Stimulated activated naive CD8-positive, alpha-beta T cell treated with anti-CD3 and anti-CD28 coated beads, Interleukin-15, amount 100 ng/mL, for 72 hours (primary cell): ENCODE results near the gene FAM83E.

Experiments
- ATAC-seq: fragments of 150-1000 bp; cut with Tn5 transposase; 2 replicates; pipeline ENCODE4 v1.10.0; 2021; ENCODE audit warnings: mild to moderate bottlenecking, moderate library complexity
- DNase-seq, 2 donors: peaks; one replicate each; pipeline ENCODE4 v3.0.0; 2021 to 2022
- H3K27ac Mint-ChIP-seq, 2 donors: one replicate each; pipeline ENCODE4 v1.8.0; 2022; ENCODE audit warnings: mild to moderate bottlenecking in 2 of 2, mixed read lengths in 2 of 2, moderate library complexity in 2 of 2
- H3K27me3 Mint-ChIP-seq: one replicate; pipeline ENCODE4 v1.8.0; 2022; ENCODE audit warnings: mixed read lengths
- H3K4me1 Mint-ChIP-seq: one replicate; pipeline ENCODE4 v1.8.0; 2022; ENCODE audit warnings: mild to moderate bottlenecking, mixed read lengths
- H3K4me3 Mint-ChIP-seq, 2 donors: one replicate each; pipeline ENCODE4 v1.8.0; 2022; ENCODE audit warnings: mild to moderate bottlenecking in 2 of 2, mixed read lengths in 2 of 2, moderate library complexity in 1 of 2
- H3K9me3 Mint-ChIP-seq, 2 donors: one replicate each; pipeline ENCODE4 v1.8.0; 2022; ENCODE audit warnings: mixed read lengths in 2 of 2

FAM83E gene

GRCh38 chr19:48646001-48646721, 31.3 kb upstream of the FAM83E start, which contains the start of gene CA11:
TSS of gene CA11 (minus strand) at chr19:48646187. CDS start at chr19:48645632, 555 bp downstream.
- H3K27ac Mint-ChIP-seq: peak within 1 kb of the TSS; percentile 67 to 87
- H3K9me3 Mint-ChIP-seq: no peaks in the 10 kb centered on the region

GRCh38 chr19:48645620-48646000, 30.7 kb upstream of the FAM83E start:
- Mint-ChIP-seq H3K9me3 (no peaks in the 10 kb centered on the region), H3K27me3 (no peaks in the 10 kb centered on the region), H3K4me1 (peaks cover 48% of the 10 kb centered on the region), H3K4me3 (peak overlapping the region; percentile 89 to 97), H3K27ac (peak overlapping the region; percentile 44 to 87)
- ATAC-seq (no peak), DNase-seq (no peak)

More at GRCh38 chr19:48646001-48646721, 31.3 kb upstream of the FAM83E start, which contains the start of gene CA11:
- peak within 1 kb of the TSS; percentile 89 to 97 for H3K4me3 Mint-ChIP-seq
- H3K4me1 Mint-ChIP-seq: peaks cover 48% of the 10 kb centered on the region
- no peaks in the 10 kb centered on the region for H3K27me3 Mint-ChIP-seq
- DNase-seq: peak; percentile 94 to 95
- peak; percentile 89 for ATAC-seq

GRCh38 chr19:48644839-48645619, 30.2 kb upstream of the FAM83E start:
- peak overlapping the region in 1 of 2 donors; percentile 19 for H3K27ac Mint-ChIP-seq
- H3K4me1 Mint-ChIP-seq: peaks cover 49% of the 10 kb centered on the region
- ATAC-seq: peak; percentile 81
- H3K9me3 Mint-ChIP-seq: no peaks in the 10 kb centered on the region
- H3K27me3 Mint-ChIP-seq: no peaks in the 10 kb centered on the region
- peak overlapping the region; percentile 89 to 97 for H3K4me3 Mint-ChIP-seq
- DNase-seq: peak; percentile 74 to 79

GRCh38 chr19:48644355-48644754, 29.5 kb upstream of the FAM83E start:
- H3K4me3 Mint-ChIP-seq: peak overlapping the region; percentile 23 to 97
- no peaks in the 10 kb centered on the region for H3K27me3 Mint-ChIP-seq
- no peaks in the 10 kb centered on the region for H3K9me3 Mint-ChIP-seq
- H3K4me1 Mint-ChIP-seq: peaks cover 51% of the 10 kb centered on the region
- DNase-seq (no peak), ATAC-seq (no peak)
- H3K27ac Mint-ChIP-seq: no peak overlapping the region

GRCh38 chr19:48642862-48643261, 28.0 kb upstream of the FAM83E start:
- no peak overlapping the region for H3K4me3 Mint-ChIP-seq
- ATAC-seq (no peak), DNase-seq (no peak)
- H3K9me3 Mint-ChIP-seq: peaks cover 7 to 8% of the 10 kb centered on the region in 2 donors
- no peak overlapping the region for H3K27ac Mint-ChIP-seq
- H3K27me3 Mint-ChIP-seq: no peaks in the 10 kb centered on the region
- peaks cover 56% of the 10 kb centered on the region for H3K4me1 Mint-ChIP-seq

GRCh38 chr19:48641850-48642249, 27.0 kb upstream of the FAM83E start:
- Mint-ChIP-seq H3K4me3 (no peak overlapping the region), H3K9me3 (peaks cover 7 to 8% of the 10 kb centered on the region in 2 donors), H3K27me3 (no peaks in the 10 kb centered on the region), H3K27ac (no peak overlapping the region), H3K4me1 (peaks cover 55% of the 10 kb centered on the region)
- DNase-seq: no peak
- no peak for ATAC-seq

GRCh38 chr19:48639483-48640375, 24.9 kb upstream of the FAM83E start:
- Mint-ChIP-seq H3K27me3 (no peaks in the 10 kb centered on the region), H3K9me3 (peaks cover 7 to 8% of the 10 kb centered on the region in 2 donors), H3K4me3 (peak overlapping the region; percentile 54 to 66), H3K4me1 (peaks cover 50% of the 10 kb centered on the region), H3K27ac (no peak overlapping the region)
- DNase-seq (no peak), ATAC-seq (no peak)

- peak overlapping the region; percentile 36 to 71 for H3K27ac Mint-ChIP-seq
- peaks cover 52% of the 10 kb centered on the region for H3K4me1 Mint-ChIP-seq
- DNase-seq (no peak), ATAC-seq (no peak)
- H3K4me3 Mint-ChIP-seq: peak overlapping the region; percentile 96 to 98
- H3K9me3 Mint-ChIP-seq: peaks cover 7 to 8% of the 10 kb centered on the region in 2 donors
- H3K27me3 Mint-ChIP-seq: no peaks in the 10 kb centered on the region
Measured at GRCh38 chr19:48638831-48639381, 24.0 kb upstream of the FAM83E start.

- Mint-ChIP-seq H3K4me3 (peak overlapping the region; percentile 96 to 98), H3K4me1 (peaks cover 59% of the 10 kb centered on the region), H3K9me3 (peaks cover 7 to 8% of the 10 kb centered on the region in 2 donors), H3K27ac (peak overlapping the region; percentile 98 to 99), H3K27me3 (no peaks in the 10 kb centered on the region)
- DNase-seq (peak; percentile 84 to 90), ATAC-seq (peak; percentile 44)
Measured at GRCh38 chr19:48637948-48638830, 23.3 kb upstream of the FAM83E start.

GRCh38 chr19:48637449-48637947, 22.6 kb upstream of the FAM83E start:
- DNase-seq (peak; percentile 99 to 100), ATAC-seq (peak; percentile 84)
- Mint-ChIP-seq H3K4me1 (peaks cover 66% of the 10 kb centered on the region), H3K9me3 (peaks cover 7 to 8% of the 10 kb centered on the region in 2 donors), H3K27me3 (no peaks in the 10 kb centered on the region), H3K27ac (peak overlapping the region; percentile 98 to 99), H3K4me3 (peak overlapping the region; percentile 96 to 98)

- peaks cover 7 to 8% of the 10 kb centered on the region in 2 donors for H3K9me3 Mint-ChIP-seq
- H3K4me3 Mint-ChIP-seq: peak within 1 kb of the TSS; percentile 96 to 98
- peaks cover 69% of the 10 kb centered on the region for H3K4me1 Mint-ChIP-seq
- H3K27me3 Mint-ChIP-seq: no peaks in the 10 kb centered on the region
- peak within 1 kb of the TSS; percentile 98 to 99 for H3K27ac Mint-ChIP-seq
- DNase-seq (peak in 1 of 2 donors; percentile 61), ATAC-seq (no peak)
Measured at GRCh38 chr19:48636859-48637448, 22.1 kb upstream of the FAM83E start, which contains the start of gene DBP. TSS of gene DBP (minus strand) at chr19:48637379. CDS start at chr19:48636994, 385 bp downstream.

GRCh38 chr19:48635966-48636858, 21.3 kb upstream of the FAM83E start:
- Mint-ChIP-seq H3K27me3 (no peaks in the 10 kb centered on the region), H3K4me3 (peak overlapping the region; percentile 96 to 98), H3K4me1 (peaks cover 69% of the 10 kb centered on the region), H3K27ac (peak overlapping the region; percentile 59 to 89), H3K9me3 (peaks cover 7 to 8% of the 10 kb centered on the region in 2 donors)
- DNase-seq: peak in 1 of 2 donors; percentile 44
- no peak for ATAC-seq
